BE2C (cell line): ENCODE measurements around the gene PDZRN4.
"Not testable (repeated sequence)": the region's sequence is repeated elsewhere in the genome, so short reads cannot be mapped to it uniquely, and the experiment has no call there.

ENCODE experiments used
- DNase-seq: peaks from one replicate; pipeline ENCODE4 v3.0.0-alpha.2; 2020
- H3K27me3 ChIP-seq: fragments of 250-450 bp; sonication (Bioruptor Pico); 2 replicates; pipeline ENCODE4 v1.5.1; 2020; ENCODE audit warnings: mild to moderate bottlenecking
- H3K36me3 ChIP-seq: fragments of 250-450 bp; sonication (Bioruptor Pico); 2 replicates; pipeline ENCODE4 v1.5.1; 2020; ENCODE audit warnings: mild to moderate bottlenecking
- H3K4me1 ChIP-seq: fragments of 250-450 bp; sonication (Bioruptor Pico); 2 replicates; pipeline ENCODE4 v1.5.1; 2020
- H3K4me3 ChIP-seq: 2 replicates; pipeline ENCODE4 v1.5.1; 2011; ENCODE audit warnings: low read depth, low read length
- H3K9me3 ChIP-seq: fragments of 250-450 bp; sonication (Bioruptor Pico); 2 replicates; pipeline ENCODE4 v1.5.1; 2020
- CTCF ChIP-seq: IDR thresholded peaks from 2 replicates; pipeline ENCODE4 v1.5.1; 2012; ENCODE audit warnings: mild to moderate bottlenecking, low read depth, low read length

The PDZRN4 gene

DNA sequence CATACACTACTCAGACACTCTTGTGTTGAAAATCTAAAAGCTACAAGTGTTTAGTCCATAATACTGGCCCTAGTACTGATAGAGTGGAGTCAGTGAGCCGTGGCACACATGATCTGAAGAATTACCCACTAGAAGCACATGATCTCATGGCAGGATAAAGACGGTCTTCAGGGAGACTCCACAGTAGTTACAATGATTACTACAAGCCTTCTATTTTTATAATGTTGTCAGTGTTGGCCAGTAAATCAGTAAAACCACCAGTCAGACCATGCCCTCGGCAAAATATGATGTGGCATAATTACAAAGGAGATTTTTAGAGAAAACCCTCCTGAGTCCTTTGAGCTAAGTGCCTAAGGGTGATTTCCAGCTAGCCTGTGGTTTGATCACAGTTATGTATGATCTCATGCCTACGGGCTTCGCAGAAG is 114.9 kb downstream of the PDZRN4 start:
- DNase-seq, result no peak
- Histone ChIP-seq H3K4me3 (no peak overlapping the region), H3K36me3 (no peaks in the 10 kb centered on the region)

GRCh38 chr12:41304526-41304925 is 116.4 kb downstream of the PDZRN4 start:
- TF ChIP-seq CTCF, result no peak
- no peaks in the 10 kb centered on the region for H3K9me3 ChIP-seq
- no peaks in the 10 kb centered on the region for H3K36me3 ChIP-seq
- no peaks in the 10 kb centered on the region for H3K4me1 ChIP-seq
- H3K27me3 ChIP-seq, result no peaks in the 10 kb centered on the region
- no peak overlapping the region for H3K4me3 ChIP-seq
- no peak for DNase-seq

More for the DNA sequence above, 114.9 kb downstream of the PDZRN4 start:
- no peaks in the 10 kb centered on the region for H3K4me1 ChIP-seq
- H3K27me3 ChIP-seq, result no peaks in the 10 kb centered on the region
- H3K9me3 ChIP-seq, result no peaks in the 10 kb centered on the region
- no peak for TF ChIP-seq CTCF

DNA sequence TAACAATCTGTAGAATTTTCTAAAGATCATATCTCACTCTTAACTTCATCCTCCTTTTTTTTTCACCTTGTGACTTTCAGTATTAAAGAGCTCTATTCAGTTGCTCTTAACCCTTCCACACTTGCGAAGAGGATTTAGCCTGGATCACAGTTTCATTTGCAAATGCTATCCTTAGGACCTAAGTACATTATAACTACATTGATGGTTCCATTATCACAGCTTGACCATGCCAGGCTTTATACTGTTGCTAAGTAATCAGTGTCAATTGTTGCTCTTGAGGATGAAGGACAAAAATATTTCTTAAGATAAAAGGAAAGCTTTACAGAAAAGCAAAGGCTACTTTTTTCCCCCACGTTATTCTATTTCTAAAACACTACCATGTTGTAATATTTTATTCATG is 122.2 kb downstream of the PDZRN4 start:
- Histone ChIP-seq H3K4me1 (no peaks in the 10 kb centered on the region), H3K36me3 (no peaks in the 10 kb centered on the region), H3K27me3 (no peaks in the 10 kb centered on the region), H3K9me3 (no peaks in the 10 kb centered on the region), H3K4me3 (no peak overlapping the region)
- no peak for DNase-seq
- TF ChIP-seq CTCF, result no peak

- DNase-seq, result no peak
- H3K27me3 ChIP-seq, result no peaks in the 10 kb centered on the region
- H3K4me3 ChIP-seq, result no peak overlapping the region
- no peaks in the 10 kb centered on the region for H3K9me3 ChIP-seq
- H3K4me1 ChIP-seq, result no peaks in the 10 kb centered on the region
- H3K36me3 ChIP-seq, result no peaks in the 10 kb centered on the region
- TF ChIP-seq CTCF, result no peak
These were observed 123.8 kb downstream of the PDZRN4 start for GRCh38 chr12:41311883-41312282.

- not testable (repeated sequence) for H3K9me3 ChIP-seq, H3K4me3 ChIP-seq, H3K4me1 ChIP-seq, H3K27me3 ChIP-seq, DNase-seq, H3K36me3 ChIP-seq
These were observed 124.3 kb downstream of the PDZRN4 start for GRCh38 chr12:41312451-41312850.

DNA sequence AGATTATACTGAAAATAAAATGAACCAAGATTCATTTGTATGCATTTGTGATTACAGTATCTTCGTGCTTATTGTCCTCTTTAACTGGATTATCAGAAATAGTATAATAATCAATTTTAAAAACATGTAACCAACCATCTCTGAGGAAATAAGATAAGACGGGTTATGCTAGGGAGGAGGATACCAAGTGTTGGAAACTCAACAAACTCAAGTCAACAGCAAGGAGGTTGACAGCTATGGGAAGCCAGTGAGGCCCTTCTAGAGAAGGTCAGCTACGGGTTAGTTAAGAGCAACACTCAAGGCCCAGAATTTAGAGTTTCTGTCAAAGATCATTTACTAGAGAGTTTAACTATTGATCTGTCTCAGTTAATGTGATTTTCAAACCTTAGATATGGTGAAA is 137.2 kb downstream of the PDZRN4 start:
- TF ChIP-seq CTCF, result no peak
- no peaks in the 10 kb centered on the region for H3K36me3 ChIP-seq
- no peaks in the 10 kb centered on the region for H3K27me3 ChIP-seq
- no peak overlapping the region for H3K4me3 ChIP-seq
- no peaks in the 10 kb centered on the region for H3K9me3 ChIP-seq
- no peaks in the 10 kb centered on the region for H3K4me1 ChIP-seq
- no peak for DNase-seq
